GM20000 (cell line): ENCODE data around the gene IGLL5.

Source experiments
- DNase-seq: peaks from one replicate; pipeline ENCODE4 v3.0.0; 2012; ENCODE audit warnings: low spot score
- CTCF ChIP-seq: IDR thresholded peaks from 2 replicates; pipeline ENCODE4 v1.5.1; 2012; ENCODE audit warnings: mild to moderate bottlenecking, control low read depth; ENCODE audit errors: extremely low read depth, missing control alignments

Gene IGLL5

GRCh38 chr22:22872722-22873708 is 14.6 kb upstream of the IGLL5 start:
- no peak for TF ChIP-seq CTCF
- no peak for DNase-seq

GRCh38 chr22:22877523-22878210 is 9.9 kb upstream of the IGLL5 start:
- peak; percentile 56 for DNase-seq
- peak; percentile 96 for TF ChIP-seq CTCF

GRCh38 chr22:22878211-22878570 is 9.4 kb upstream of the IGLL5 start:
- no peak for TF ChIP-seq CTCF
- DNase-seq: no peak

DNA sequence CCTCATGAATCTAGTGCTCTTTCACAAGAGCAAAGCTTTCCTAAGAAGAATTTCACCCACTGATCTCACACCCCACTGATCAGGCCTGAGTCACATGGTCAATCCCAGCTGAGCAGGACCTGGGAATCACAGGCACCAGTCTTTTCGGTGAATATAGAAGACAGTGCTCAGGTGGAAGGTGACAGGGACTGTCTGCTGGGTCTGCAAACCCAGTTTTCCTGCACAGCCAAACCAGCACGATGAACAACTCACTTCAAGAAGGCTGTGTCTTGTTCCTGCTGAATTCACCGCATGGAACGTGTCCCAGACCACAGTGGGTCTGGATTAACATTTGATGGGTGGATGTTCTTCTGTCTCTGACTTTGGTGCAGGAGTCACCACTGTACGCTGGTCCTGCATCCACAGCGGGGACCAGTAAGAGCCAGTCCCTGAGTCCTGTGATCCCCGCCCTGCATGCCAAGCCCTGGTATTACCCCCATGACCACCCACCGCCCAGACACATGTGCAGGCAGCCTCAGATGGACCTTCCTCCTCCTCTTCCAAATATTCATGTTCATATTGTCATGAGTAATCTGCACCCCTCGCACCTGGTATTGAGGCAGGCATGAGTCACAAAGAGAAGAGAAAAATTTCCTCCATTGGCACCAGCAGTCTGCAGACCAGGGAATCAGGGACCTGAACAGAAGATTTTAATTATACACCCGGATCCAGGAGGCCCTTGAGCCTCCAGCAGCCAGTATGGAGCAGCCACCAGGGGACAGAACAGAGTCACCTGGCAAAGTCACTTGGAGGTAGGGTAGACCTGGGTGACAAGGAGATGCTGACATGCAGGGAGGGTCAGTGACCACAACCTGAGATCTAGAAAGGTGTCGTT is 8.6 kb upstream of the IGLL5 start:
- TF ChIP-seq CTCF: peak; percentile 18

DNA sequence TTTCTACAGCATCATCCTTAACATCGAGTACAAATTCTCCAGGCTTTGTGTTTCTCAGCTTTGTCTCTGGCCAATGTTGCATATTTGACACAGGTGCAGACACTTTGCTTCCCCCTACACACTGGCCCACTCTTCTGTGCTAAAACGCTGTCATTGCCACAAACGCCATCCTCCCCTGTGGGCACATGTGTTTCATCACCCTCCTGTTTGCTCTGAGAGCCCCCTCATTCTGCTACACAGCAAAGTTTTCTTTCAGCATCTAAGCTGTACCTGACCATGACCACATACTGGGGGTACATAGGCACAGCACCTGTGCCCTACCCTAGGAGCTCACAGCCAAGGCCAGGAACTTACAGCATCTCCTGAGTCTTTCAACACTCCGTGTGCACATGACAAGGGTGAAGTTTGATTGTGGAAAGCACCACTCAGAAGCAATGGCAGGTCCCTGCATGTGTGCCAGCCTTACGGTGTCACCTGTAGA is 7.9 kb upstream of the IGLL5 start:
- no peak for TF ChIP-seq CTCF
- no peak for DNase-seq

More for the DNA sequence above, 8.6 kb upstream of the IGLL5 start:
- no peak for DNase-seq

- no peak for DNase-seq
- no peak for TF ChIP-seq CTCF
Measured at GRCh38 chr22:22880645-22881044, 7.0 kb upstream of the IGLL5 start.
